NOMO-1 treated with dmso at 0.1 percent for 144 hours (cell line): ENCODE results near the gene HSD17B12.

Experiments
- DNase-seq: peaks from one replicate; lab custom pipeline; 2025; ENCODE audit not compliant: unreplicated experiment; lab: John Stamatoyannopoulos, UW

HSD17B12 gene

GRCh38 chr11:43797337-43797736, 116.8 kb downstream of the HSD17B12 start:
- DNase-seq: no peak

DNA sequence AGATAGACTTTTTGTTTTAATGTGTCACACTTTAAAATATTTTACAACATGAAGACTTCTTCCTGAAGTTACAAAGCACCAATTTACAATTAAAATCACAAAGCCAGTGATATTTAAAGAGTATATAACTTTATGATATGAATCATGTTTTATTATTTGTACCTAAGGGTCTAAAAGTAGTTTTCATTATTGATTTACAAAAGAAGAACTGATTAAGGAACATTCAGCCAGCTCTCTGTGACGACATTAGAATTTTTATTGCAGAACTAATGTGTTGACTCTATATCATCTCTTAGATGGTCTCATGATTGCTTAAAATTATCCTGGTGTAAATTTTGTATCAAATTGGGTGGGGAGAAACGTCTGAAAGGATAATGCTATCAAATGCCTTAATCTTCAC, 117.3 kb downstream of the HSD17B12 start:
- DNase-seq: no peak

GRCh38 chr11:43802509-43802908, 122.0 kb downstream of the HSD17B12 start:
- no peak for DNase-seq

DNA sequence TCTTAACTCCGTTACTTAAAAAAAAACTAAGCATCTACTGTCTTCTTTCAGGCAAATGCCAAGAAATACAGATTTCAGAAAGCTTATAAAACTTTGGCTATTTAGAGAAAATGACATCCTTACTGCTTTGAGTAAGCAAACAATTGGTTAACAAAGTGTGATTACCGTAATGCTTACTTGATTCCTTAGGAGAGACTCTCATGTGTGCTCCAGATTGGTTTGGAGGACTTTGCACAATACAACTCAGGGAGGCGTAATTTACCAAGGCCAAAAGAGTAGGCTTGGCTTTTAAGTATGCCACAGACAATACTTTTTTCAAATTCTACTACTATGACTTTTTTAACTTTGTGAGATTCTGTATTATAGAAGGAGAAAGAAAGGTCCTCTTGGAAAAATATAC, 123.2 kb downstream of the HSD17B12 start:
- DNase-seq: no peak

- no peak for DNase-seq
Measured at GRCh38 chr11:43806976-43807375, 126.4 kb downstream of the HSD17B12 start.

DNA sequence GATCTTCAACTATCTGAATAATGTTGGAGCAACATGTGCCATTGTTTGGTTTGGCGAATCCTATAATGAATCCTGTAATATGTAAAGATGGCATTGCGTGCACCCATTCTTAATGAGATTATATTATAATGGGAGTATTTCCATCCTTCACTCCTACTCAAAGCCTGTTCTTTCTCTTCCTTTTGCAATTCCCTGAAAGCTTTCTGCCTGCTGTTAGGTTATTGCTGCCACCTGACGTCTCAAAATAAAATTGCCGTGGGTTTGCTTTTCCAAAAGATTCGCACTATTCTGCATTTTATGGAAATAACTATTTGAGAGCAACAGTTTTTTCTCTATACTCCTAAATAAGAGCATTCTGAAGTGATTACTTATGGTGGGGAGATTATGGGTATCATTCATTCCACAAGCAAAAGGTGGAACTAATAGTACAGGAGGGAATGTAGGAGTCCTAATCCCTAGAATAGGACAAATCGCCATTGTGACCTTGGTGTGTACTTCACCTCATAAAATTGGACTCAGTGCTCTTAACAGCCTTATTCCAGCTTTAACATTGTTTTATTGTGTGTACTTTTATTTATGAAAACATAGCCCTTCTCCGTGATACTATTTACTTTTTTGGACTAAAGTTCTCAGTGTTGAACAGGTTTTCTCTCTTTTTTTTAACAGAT, 130.5 kb downstream of the HSD17B12 start:
- DNase-seq: no peak

DNA sequence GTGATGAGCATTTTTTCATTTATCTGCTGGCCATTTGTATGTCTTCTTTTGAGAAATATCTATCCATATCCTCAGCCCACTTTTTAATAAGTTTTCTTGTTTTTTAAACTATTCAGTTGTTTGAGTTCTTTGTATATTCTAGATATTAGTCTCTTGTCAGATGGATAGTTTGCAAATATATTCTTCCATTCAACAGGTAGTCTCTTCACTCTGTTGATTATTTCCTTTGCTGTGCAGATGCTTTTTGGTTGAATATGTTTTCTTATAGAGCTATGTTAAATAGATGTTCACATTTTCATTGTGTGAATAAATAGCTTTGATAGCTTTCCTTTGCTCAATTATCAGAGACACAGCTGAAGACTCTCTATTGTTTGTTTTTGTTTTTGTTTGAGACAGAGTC, 131.9 kb downstream of the HSD17B12 start:
- DNase-seq: no peak

DNA sequence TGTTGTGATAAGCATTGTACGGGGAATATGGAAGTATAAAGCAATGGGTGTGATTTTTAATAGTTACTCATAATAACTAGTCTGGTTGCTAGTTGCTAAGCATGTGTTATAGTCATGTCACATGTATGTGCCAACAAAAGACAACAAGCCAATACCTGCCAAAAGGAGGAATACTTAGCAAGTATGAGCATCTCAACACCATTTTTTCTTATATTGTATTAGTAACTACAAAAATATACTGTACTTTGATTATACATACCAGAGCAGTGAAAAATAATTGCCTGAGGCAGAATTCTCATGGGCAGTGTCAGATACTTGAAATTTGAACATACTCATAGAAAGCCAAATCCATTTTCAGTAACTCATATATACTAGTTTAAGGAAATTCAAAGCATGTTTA, 137.7 kb downstream of the HSD17B12 start:
- no peak for DNase-seq

- DNase-seq: no peak
Measured at GRCh38 chr11:43819926-43820325, 139.4 kb downstream of the HSD17B12 start.

DNA sequence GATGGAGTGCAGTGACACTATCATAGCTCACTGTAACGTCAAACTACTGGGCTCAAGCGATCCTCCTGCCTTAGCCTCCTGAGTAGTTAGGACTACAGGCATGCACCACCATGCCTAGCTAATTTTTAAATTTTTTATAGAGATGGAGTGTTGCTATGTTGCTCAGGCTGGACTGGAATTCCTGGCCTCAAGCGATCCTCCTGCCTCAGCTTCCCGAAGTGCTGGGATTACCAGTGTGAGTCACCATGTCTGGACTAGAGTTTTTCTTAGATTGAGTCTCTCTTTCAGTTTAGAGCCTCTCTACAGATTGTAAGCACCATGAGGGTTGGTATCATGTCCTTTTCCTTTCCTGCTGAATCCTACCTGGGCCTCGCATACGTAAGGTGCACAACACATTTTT, 142.8 kb downstream of the HSD17B12 start:
- DNase-seq: no peak

DNA sequence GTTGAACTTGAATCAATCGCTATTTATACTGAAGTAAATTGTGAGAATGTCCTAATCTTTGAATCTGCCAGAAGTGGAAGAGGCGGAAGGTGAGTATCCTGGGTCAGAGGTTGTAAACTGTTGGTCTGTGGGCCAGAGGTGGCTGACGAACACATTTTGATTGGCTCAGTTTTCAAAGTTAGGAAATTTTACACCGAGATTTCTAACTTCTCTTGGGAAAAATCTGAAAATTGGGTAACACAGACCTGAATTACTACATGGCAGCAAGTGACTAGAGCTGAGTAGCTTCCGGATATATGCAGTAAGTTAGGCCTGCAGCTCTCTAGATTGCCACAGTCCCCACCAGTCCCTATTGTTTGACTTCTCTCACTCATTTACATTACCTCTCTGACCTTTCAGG, 143.3 kb downstream of the HSD17B12 start:
- DNase-seq: no peak

- no peak for DNase-seq
Measured at GRCh38 chr11:43825217-43825816, 144.8 kb downstream of the HSD17B12 start.

- DNase-seq: no peak
Measured at GRCh38 chr11:43830928-43831440, 150.4 kb downstream of the HSD17B12 start.

DNA sequence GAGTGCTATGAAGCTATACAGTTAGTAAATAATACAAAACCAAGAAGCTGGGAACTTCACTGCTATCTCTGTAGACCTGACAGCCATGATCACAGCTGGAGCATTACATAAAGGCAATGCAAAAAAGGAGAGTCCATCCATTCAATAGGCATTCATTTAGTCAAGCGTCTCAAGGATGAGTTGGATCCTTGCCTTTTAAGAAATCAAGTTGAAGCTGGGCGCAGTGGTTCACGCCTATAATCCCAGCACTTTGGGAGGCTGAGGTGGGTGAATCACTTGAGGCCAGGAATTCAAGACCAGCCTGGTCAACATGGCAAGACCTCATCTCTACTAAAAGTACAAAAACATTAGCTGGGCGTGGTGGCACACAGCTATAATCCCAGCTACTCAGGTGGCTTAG, 152.0 kb downstream of the HSD17B12 start:
- DNase-seq: no peak

DNA sequence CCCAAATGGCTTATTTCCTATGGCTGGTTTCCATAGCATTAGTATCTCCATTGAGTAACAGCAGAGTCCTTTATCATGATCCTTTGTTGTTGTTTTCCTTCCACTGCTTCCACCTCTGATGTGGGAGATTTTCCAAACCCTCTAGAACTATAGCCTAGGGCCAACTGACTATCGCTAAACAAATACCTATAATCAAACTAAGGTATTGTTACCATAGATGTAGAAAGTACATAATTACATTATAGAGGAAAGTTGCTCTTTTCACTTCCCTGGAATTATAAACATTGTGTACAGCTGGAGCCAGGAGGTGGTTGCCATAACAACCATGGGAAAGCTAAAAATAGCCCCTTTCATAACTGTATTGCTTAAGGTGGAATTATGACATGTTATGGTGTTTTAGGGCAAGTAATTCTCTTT, 153.1 kb downstream of the HSD17B12 start:
- DNase-seq: no peak

GRCh38 chr11:43834286-43834685, 153.7 kb downstream of the HSD17B12 start:
- no peak for DNase-seq

- DNase-seq: no peak
Measured at GRCh38 chr11:43835104-43835503, 154.6 kb downstream of the HSD17B12 start.

- no peak for DNase-seq
Measured at GRCh38 chr11:43837879-43838278, 157.3 kb downstream of the HSD17B12 start.

GRCh38 chr11:43842021-43842420, 161.5 kb downstream of the HSD17B12 start:
- DNase-seq: no peak

DNA sequence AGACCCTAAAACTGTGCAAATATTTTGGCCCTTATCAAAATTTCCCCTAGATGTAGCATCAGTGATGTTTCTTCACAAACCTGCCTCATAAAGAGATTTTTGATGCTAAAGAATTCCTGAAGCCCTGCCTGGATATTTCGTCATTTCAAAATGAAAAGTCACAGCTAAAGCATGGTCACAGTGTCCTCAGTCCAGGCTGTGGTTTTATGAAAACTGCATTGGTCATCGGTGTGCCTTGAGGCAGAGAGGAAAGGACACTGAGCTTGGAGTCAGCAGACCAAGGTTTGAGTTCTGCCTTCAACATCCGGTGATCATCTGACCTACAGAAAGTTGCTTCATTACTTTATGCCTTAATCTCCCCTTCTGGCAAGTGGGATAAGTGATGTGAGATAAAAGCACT, 165.3 kb downstream of the HSD17B12 start:
- no peak for DNase-seq

DNA sequence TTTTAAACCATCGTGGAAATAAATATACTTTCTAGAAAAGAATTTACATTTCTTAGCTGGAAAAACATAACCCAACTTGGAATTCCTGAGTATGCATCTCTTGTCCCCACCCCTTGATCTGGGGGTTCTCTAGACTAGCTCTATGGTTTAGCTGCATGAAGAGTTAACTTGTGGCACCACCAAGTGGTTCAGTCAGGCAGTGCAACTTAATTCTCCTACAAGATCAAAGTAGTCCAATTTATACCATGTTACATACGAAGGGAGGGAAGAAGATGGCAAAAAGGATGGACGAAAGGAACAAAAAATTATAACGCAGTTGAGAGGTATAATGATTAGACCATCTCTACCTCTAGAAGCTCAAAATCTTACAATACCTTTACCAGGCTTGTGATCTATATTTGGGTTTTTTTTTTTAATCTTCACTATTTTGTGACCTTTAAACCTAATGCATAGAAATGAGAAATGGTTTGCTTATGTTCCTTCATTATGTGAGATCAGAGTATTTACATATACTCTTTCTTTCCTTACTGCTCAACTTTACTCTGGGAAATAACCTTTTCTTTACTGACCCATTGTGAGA, 171.6 kb downstream of the HSD17B12 start:
- no peak for DNase-seq

DNA sequence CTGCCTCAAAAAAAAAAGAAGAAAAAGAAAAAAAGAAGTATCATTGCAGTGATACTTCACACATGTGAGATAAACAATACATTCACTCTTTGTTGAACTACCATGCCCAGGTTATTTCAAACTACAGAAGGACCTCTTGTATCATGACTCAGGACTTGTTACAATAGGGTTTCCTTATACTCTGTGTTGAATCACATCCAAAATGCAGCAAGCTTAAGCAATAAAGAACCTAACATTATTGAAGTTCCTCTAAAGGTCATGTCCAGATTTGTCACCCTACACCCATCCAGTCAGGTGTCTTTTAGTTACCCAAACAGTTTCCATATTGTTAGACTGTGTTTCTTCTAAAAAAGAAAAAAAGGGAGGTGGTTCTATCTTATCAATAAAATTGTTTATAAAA, 173.2 kb downstream of the HSD17B12 start:
- DNase-seq: no peak
